GM06990 (cell line): ENCODE measurements around the gene TLK1.

Experiments
- DNase-seq: peaks from one replicate; pipeline ENCODE4 v3.0.0-alpha.2; 2011; ENCODE audit not compliant: insufficient read length; ENCODE audit errors: extremely low read depth
- H3K27me3 ChIP-seq: replicated peaks from 2 replicates; pipeline ENCODE4 v1.6.0; 2011; ENCODE audit warnings: low read length; ENCODE audit not compliant: control insufficient read depth, insufficient read depth
- H3K36me3 ChIP-seq: 2 replicates; pipeline ENCODE4 v1.5.1; 2011; ENCODE audit warnings: low read length; ENCODE audit not compliant: control insufficient read depth, insufficient read depth
- H3K4me3 ChIP-seq: replicated peaks from 2 replicates; pipeline ENCODE4 v1.5.1; 2011; ENCODE audit warnings: low read depth, mild to moderate bottlenecking, control low read depth, low read length
- CTCF ChIP-seq: IDR thresholded peaks from 2 replicates; pipeline ENCODE4 v1.5.1; 2011; ENCODE audit warnings: low read length, control low read depth, mild to moderate bottlenecking, inconsistent platforms; ENCODE audit not compliant: insufficient read depth, poor library complexity, severe bottlenecking

Gene TLK1

GRCh38 chr2:171201767-171202166 is 41.1 kb upstream of the TLK1 start:
- no peaks in the 10 kb centered on the region for H3K36me3 ChIP-seq
- no peak overlapping the region for H3K4me3 ChIP-seq
- DNase-seq = no peak
- no peaks in the 10 kb centered on the region for H3K27me3 ChIP-seq
- no peak for TF ChIP-seq CTCF

GRCh38 chr2:171201271-171201670 is 40.6 kb upstream of the TLK1 start:
- Histone ChIP-seq H3K36me3 (no peaks in the 10 kb centered on the region), H3K4me3 (no peak overlapping the region), H3K27me3 (no peaks in the 10 kb centered on the region)
- no peak for DNase-seq
- TF ChIP-seq CTCF = no peak

- Histone ChIP-seq H3K4me3 (no peak overlapping the region), H3K27me3 (no peaks in the 10 kb centered on the region), H3K36me3 (no peaks in the 10 kb centered on the region)
- DNase-seq = no peak
- TF ChIP-seq CTCF = no peak
Measured at GRCh38 chr2:171200469-171200868, 39.8 kb upstream of the TLK1 start.

GRCh38 chr2:171191021-171191420 is 30.3 kb upstream of the TLK1 start:
- DNase-seq = no peak
- H3K27me3 ChIP-seq = no peaks in the 10 kb centered on the region
- no peak overlapping the region for H3K4me3 ChIP-seq
- H3K36me3 ChIP-seq = no peaks in the 10 kb centered on the region
- TF ChIP-seq CTCF = no peak

GRCh38 chr2:171187819-171188218 is 27.1 kb upstream of the TLK1 start:
- Histone ChIP-seq H3K36me3 (no peaks in the 10 kb centered on the region), H3K27me3 (no peaks in the 10 kb centered on the region), H3K4me3 (no peak overlapping the region)
- TF ChIP-seq CTCF = no peak
- no peak for DNase-seq

- no peak for TF ChIP-seq CTCF
- Histone ChIP-seq H3K36me3 (no peaks in the 10 kb centered on the region), H3K27me3 (no peaks in the 10 kb centered on the region), H3K4me3 (no peak overlapping the region)
- DNase-seq = no peak
Measured at GRCh38 chr2:171187177-171187576, 26.5 kb upstream of the TLK1 start.
